Suprapubic skin (tissue), 4 donors: ENCODE data around the gene CEP63. TPM values are rescaled to one million over a fixed set of nuclear protein-coding genes. Genes with fewer than 3 reads are reported as not detected.

Source experiments
- DNase-seq, 2 donors: peaks; one replicate each; pipeline ENCODE4 v3.0.0-alpha.2; 2019; ENCODE audit warnings: low spot score in 2 of 2
- H3K27ac ChIP-seq: fragments of 200-600 bp; sonication (generic); one replicate; pipeline ENCODE4 v1.5.1; 2019
- H3K27me3 ChIP-seq: fragments of 200-600 bp; sonication (generic); one replicate; pipeline ENCODE4 v1.5.1; 2019
- H3K36me3 ChIP-seq: fragments of 200-600 bp; sonication (generic); one replicate; pipeline ENCODE4 v1.5.1; 2019
- H3K4me1 ChIP-seq: fragments of 200-600 bp; sonication (generic); one replicate; pipeline ENCODE4 v1.5.1; 2019
- H3K4me3 ChIP-seq: fragments of 200-600 bp; sonication (generic); one replicate; pipeline ENCODE4 v1.5.1; 2019; ENCODE audit warnings: mild to moderate bottlenecking
- H3K9me3 ChIP-seq: fragments of 200-600 bp; sonication (generic); one replicate; pipeline ENCODE4 v1.5.1; 2019
- CTCF ChIP-seq, 2 donors: fragments of 200-600 bp in 1 of 2; fragments of 450-650 bp in 1 of 2; sonication (generic) in 1 of 2; IDR thresholded peaks; one replicate each; pipeline ENCODE4 v1.5.1; 2016 to 2019; ENCODE audit warnings: antibody characterized with exemption in 2 of 2, mild to moderate bottlenecking in 1 of 2, moderate library complexity in 1 of 2
- EP300 ChIP-seq: sonication (generic); formaldehyde crosslinking; IDR thresholded peaks from one replicate; pipeline ENCODE4 v1.6.1; 2017; ENCODE audit warnings: antibody characterized with exemption
- POLR2A ChIP-seq, 2 donors: fragments of 450-650 bp; IDR thresholded peaks; one replicate each; pipeline ENCODE4 v1.6.1; 2017; ENCODE audit warnings: antibody characterized with exemption in 2 of 2, mild to moderate bottlenecking in 2 of 2, moderate library complexity in 2 of 2
- POLR2AphosphoS5 ChIP-seq, 3 donors: sonication (generic); formaldehyde crosslinking; IDR thresholded peaks; one replicate each; pipeline ENCODE4 v1.6.1; 2017; ENCODE audit warnings: antibody characterized with exemption in 3 of 3
- WGBS: methylation state at CpG from one replicate; pipeline ENCODE4 v1.1.5; 2018; 5-methylcytosine and 5-hydroxymethylcytosine counted together
- total RNA-seq, 4 donors: library from RNA; depleted of rRNA; stranded (reverse); fragments of >200 nt; gene quantifications; one replicate each; pipeline ENCODE4 v1.1.0, GENCODE V29; 2016

The CEP63 gene
- total RNA-seq, 4 donors from 2014 or later = 14.1 to 20.8 (median 16.5) TPM

- Histone ChIP-seq H3K9me3 (no peaks in the 10 kb centered on the region), H3K4me3 (no peak overlapping the region), H3K4me1 (no peaks in the 10 kb centered on the region), H3K36me3 (peaks cover 13% of the 10 kb centered on the region), H3K27ac (no peak overlapping the region), H3K27me3 (no peaks in the 10 kb centered on the region)
- DNase-seq = no peak
- TF ChIP-seq CTCF (IDR thresholded peaks at IDR 0.05) (no peak), EP300 (no peak), POLR2AphosphoS5 (IDR thresholded peaks at IDR 0.05) (no peak), POLR2A (IDR thresholded peaks at IDR 0.05) (no peak)
Observed at GRCh38 chr3:134495980-134496379, 10.1 kb downstream of the CEP63 start.

GRCh38 chr3:134496471-134497071 lies 10.7 kb downstream of the CEP63 start:
- H3K27me3 ChIP-seq = no peaks in the 10 kb centered on the region
- peaks cover 13% of the 10 kb centered on the region for H3K36me3 ChIP-seq
- no peaks in the 10 kb centered on the region for H3K9me3 ChIP-seq
- no peak for DNase-seq
- no peak overlapping the region for H3K27ac ChIP-seq
- WGBS = 76% methylated on average over 3 of the region's 3 CpGs
- H3K4me3 ChIP-seq = no peak overlapping the region
- no peak for TF ChIP-seq CTCF (IDR thresholded peaks at IDR 0.05)
- no peak for TF ChIP-seq POLR2AphosphoS5 (IDR thresholded peaks at IDR 0.05)
- no peak for TF ChIP-seq EP300
- TF ChIP-seq POLR2A (IDR thresholded peaks at IDR 0.05) = no peak
- H3K4me1 ChIP-seq = no peaks in the 10 kb centered on the region

- Histone ChIP-seq H3K36me3 (peaks cover 5% of the 10 kb centered on the region), H3K9me3 (peaks cover 11% of the 10 kb centered on the region), H3K4me1 (no peaks in the 10 kb centered on the region), H3K4me3 (no peak overlapping the region), H3K27ac (no peak overlapping the region), H3K27me3 (no peaks in the 10 kb centered on the region)
- no peak for DNase-seq
- 100% methylated on average over 1 of the region's 1 CpG for WGBS
- no peak for TF ChIP-seq POLR2A (IDR thresholded peaks at IDR 0.05)
- no peak for TF ChIP-seq EP300
- no peak for TF ChIP-seq POLR2AphosphoS5 (IDR thresholded peaks at IDR 0.05)
- no peak for TF ChIP-seq CTCF (IDR thresholded peaks at IDR 0.05)
Observed at GRCh38 chr3:134503266-134503665, 17.4 kb downstream of the CEP63 start.

GRCh38 chr3:134504132-134504531 lies 18.3 kb downstream of the CEP63 start:
- no peaks in the 10 kb centered on the region for H3K27me3 ChIP-seq
- H3K4me1 ChIP-seq = no peaks in the 10 kb centered on the region
- no peak for DNase-seq
- peaks cover 11% of the 10 kb centered on the region for H3K9me3 ChIP-seq
- WGBS = 64% methylated on average over 3 of the region's 3 CpGs
- no peak overlapping the region for H3K4me3 ChIP-seq
- no peak for TF ChIP-seq CTCF (IDR thresholded peaks at IDR 0.05)
- TF ChIP-seq POLR2A (IDR thresholded peaks at IDR 0.05) = no peak
- no peak for TF ChIP-seq EP300
- no peak for TF ChIP-seq POLR2AphosphoS5 (IDR thresholded peaks at IDR 0.05)
- no peak overlapping the region for H3K27ac ChIP-seq
- peaks cover 8% of the 10 kb centered on the region for H3K36me3 ChIP-seq

- DNase-seq = no peak
- H3K27me3 ChIP-seq = no peaks in the 10 kb centered on the region
- no peak overlapping the region for H3K27ac ChIP-seq
- 89% methylated on average over 2 of the region's 3 CpGs for WGBS
- H3K36me3 ChIP-seq = peaks cover 13% of the 10 kb centered on the region
- peaks cover 11% of the 10 kb centered on the region for H3K9me3 ChIP-seq
- no peak for TF ChIP-seq POLR2A (IDR thresholded peaks at IDR 0.05)
- TF ChIP-seq POLR2AphosphoS5 (IDR thresholded peaks at IDR 0.05) = no peak
- TF ChIP-seq EP300 = no peak
- no peak for TF ChIP-seq CTCF (IDR thresholded peaks at IDR 0.05)
- H3K4me1 ChIP-seq = no peaks in the 10 kb centered on the region
- no peak overlapping the region for H3K4me3 ChIP-seq
Observed at GRCh38 chr3:134505485-134505884, 19.6 kb downstream of the CEP63 start.
